HUDEP-2 (cell line): ENCODE data around the gene C11orf91.
"Not testable (repeated sequence)": the region's sequence is repeated elsewhere in the genome, so short reads cannot be mapped to it uniquely, and the experiment has no call there.

ENCODE experiments used
- DNase-seq, 76 experiments: peaks; one replicate each; lab custom pipeline; 2025; ENCODE audit not compliant: unreplicated experiment in 76 of 76; lab: John Stamatoyannopoulos, UW

Gene C11orf91

GRCh38 chr11:33722590-33723234, 22.1 kb upstream of the C11orf91 start:
- DNase-seq, result peak in 46 of 76 experiments; percentile 14 to 64 (median 38)

GRCh38 chr11:33721984-33722383, 21.4 kb upstream of the C11orf91 start:
- no peak for DNase-seq

GRCh38 chr11:33721426-33721825, 20.8 kb upstream of the C11orf91 start:
- no peak for DNase-seq

GRCh38 chr11:33719587-33719986, 19.0 kb upstream of the C11orf91 start:
- DNase-seq, result no peak

GRCh38 chr11:33718440-33718839, 17.8 kb upstream of the C11orf91 start:
- no peak for DNase-seq

GRCh38 chr11:33716243-33716642, 15.6 kb upstream of the C11orf91 start:
- peak in 18 of 76 experiments; percentile 11 to 42 (median 24) for DNase-seq

- DNase-seq, result no peak
Measured at GRCh38 chr11:33713856-33714398, 13.3 kb upstream of the C11orf91 start.

GRCh38 chr11:33713151-33713855, 12.7 kb upstream of the C11orf91 start:
- peak in 3 of 76 experiments; percentile 5 to 16 (median 7) for DNase-seq

- no peak for DNase-seq
Measured at GRCh38 chr11:33712436-33712835, 11.8 kb upstream of the C11orf91 start.

- no peak for DNase-seq
Measured at GRCh38 chr11:33709466-33709865, 8.8 kb upstream of the C11orf91 start.

- DNase-seq, result no peak
Measured at GRCh38 chr11:33708985-33709384, 8.4 kb upstream of the C11orf91 start.

- DNase-seq, result not testable (repeated sequence)
Measured at GRCh38 chr11:33707831-33708230, 7.2 kb upstream of the C11orf91 start.

GRCh38 chr11:33706966-33707365, 6.3 kb upstream of the C11orf91 start:
- DNase-seq, result no peak

- no peak for DNase-seq
Measured at GRCh38 chr11:33706546-33706945, 5.9 kb upstream of the C11orf91 start.

GRCh38 chr11:33704240-33705002, 3.8 kb upstream of the C11orf91 start:
- DNase-seq, result no peak

- no peak for DNase-seq
Measured at GRCh38 chr11:33703788-33704187, 3.2 kb upstream of the C11orf91 start.

GRCh38 chr11:33703234-33703633, 2.6 kb upstream of the C11orf91 start:
- no peak for DNase-seq

- DNase-seq, result no peak
Measured at GRCh38 chr11:33701302-33702230, 940 bp upstream of the C11orf91 start.

- DNase-seq, result no peak
Measured at GRCh38 chr11:33700063-33700501, 544 bp downstream of the C11orf91 start.

GRCh38 chr11:33699515-33700062, 1.0 kb downstream of the C11orf91 start:
- no peak for DNase-seq
